GM19351 (cell line): ENCODE results near the gene RAB38.

ENCODE experiments used
- ATAC-seq: cut with Tn5 transposase; IDR thresholded peaks from one replicate; pipeline ENCODE4 v1.9.1; 2021; ENCODE audit warnings: mild to moderate bottlenecking, moderate library complexity; ENCODE audit not compliant: unreplicated experiment

The RAB38 gene

GRCh38 chr11:88170673-88171072 lies 4.6 kb downstream of the RAB38 start:
- no peak for ATAC-seq

GRCh38 chr11:88169881-88170280 lies 5.4 kb downstream of the RAB38 start:
- no peak for ATAC-seq

- no peak for ATAC-seq
Observed at GRCh38 chr11:88169471-88169870, 5.8 kb downstream of the RAB38 start.

- ATAC-seq = no peak
Observed at GRCh38 chr11:88167853-88168252, 7.4 kb downstream of the RAB38 start.

GRCh38 chr11:88164806-88165585 lies 10.2 kb downstream of the RAB38 start:
- no peak for ATAC-seq

- peak; percentile 71 for ATAC-seq
Observed at GRCh38 chr11:88164320-88164719, 10.9 kb downstream of the RAB38 start.

- no peak for ATAC-seq
Observed at GRCh38 chr11:88158081-88158480, 17.2 kb downstream of the RAB38 start.

GRCh38 chr11:88157370-88157769 lies 17.9 kb downstream of the RAB38 start:
- no peak for ATAC-seq

GRCh38 chr11:88152381-88152780 lies 22.9 kb downstream of the RAB38 start:
- ATAC-seq = no peak

GRCh38 chr11:88151709-88152265 lies 23.5 kb downstream of the RAB38 start:
- no peak for ATAC-seq

GRCh38 chr11:88146106-88146505 lies 29.1 kb downstream of the RAB38 start:
- no peak for ATAC-seq

- ATAC-seq = no peak
Observed at GRCh38 chr11:88139865-88140264, 35.4 kb downstream of the RAB38 start.

- ATAC-seq = no peak
Observed at GRCh38 chr11:88131764-88132470, 43.3 kb downstream of the RAB38 start.

- no peak for ATAC-seq
Observed at GRCh38 chr11:88122956-88123355, 52.3 kb downstream of the RAB38 start.

GRCh38 chr11:88119561-88119960 lies 55.7 kb downstream of the RAB38 start:
- ATAC-seq = no peak

- peak; percentile 50 for ATAC-seq
Observed at GRCh38 chr11:88117281-88117858, 57.9 kb downstream of the RAB38 start.

GRCh38 chr11:88115828-88116755 lies 59.2 kb downstream of the RAB38 start:
- ATAC-seq = no peak

GRCh38 chr11:88114486-88115045 lies 60.7 kb downstream of the RAB38 start:
- ATAC-seq = no peak

GRCh38 chr11:88106666-88107065 lies 68.6 kb downstream of the RAB38 start:
- ATAC-seq = no peak

- ATAC-seq = no peak
Observed at GRCh38 chr11:88105951-88106350, 69.3 kb downstream of the RAB38 start.
